Measurements from ENCODE around the gene IFT22. TPM values are rescaled to one million over a fixed set of nuclear protein-coding genes. Genes with fewer than 3 reads are reported as not detected.
"Not testable (repeated sequence)": the region's sequence is repeated elsewhere in the genome, so short reads cannot be mapped to it uniquely, and the experiment has no call there.

Gene IFT22
- total and polyA plus RNA-seq, 2 of the 8 experiments (the other 6 are each of a cell fraction or from before 2014, with no cell fraction given) = 17.7 to 18.9 TPM

DNA sequence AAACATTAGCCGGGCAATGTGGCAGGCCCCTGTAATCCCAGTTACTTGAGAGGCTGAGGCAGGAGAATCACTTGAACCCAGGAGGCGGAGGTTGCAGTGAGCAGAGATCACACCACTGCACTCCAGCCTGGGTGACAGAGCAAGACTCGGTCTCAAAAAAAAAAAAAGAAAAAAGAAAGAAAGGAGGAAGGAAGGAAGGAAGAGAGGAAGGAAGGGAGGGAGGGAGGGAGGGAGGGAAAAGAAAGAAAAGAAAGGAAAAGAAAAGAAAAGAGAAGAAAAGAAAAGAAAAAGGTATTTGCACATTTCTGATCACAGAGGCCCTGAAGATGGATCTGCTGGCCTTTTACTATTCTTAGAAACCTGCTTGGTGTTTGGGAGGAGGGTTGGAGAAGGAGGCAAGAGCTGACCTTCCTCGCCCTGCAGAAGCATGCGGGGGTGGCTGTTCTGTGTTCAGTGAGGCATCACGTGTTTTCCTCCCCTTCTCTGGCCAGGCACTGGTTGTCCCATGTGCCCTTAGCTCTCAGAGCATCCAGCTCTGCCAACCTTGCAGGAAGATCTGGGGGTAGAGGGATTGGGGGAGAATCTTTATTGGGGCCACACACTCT, 57.4 kb downstream of the IFT22 start:
- not testable (repeated sequence) for H3K79me2 ChIP-seq (ENCODE audit: control insufficient read depth in 1 of 2, insufficient read depth in 2 of 2, low read length in 2 of 2); H3K9ac ChIP-seq (replicated peaks in 1 of 4; ENCODE audit: extremely low read depth in 1 of 4, low read depth in 3 of 4, low read length in 3 of 4); H4K8ac ChIP-seq (ENCODE audit: extremely low read depth, insufficient read depth, low read length); H2BK15ac ChIP-seq (ENCODE audit: low read length); H2AK5ac ChIP-seq (ENCODE audit: low read depth, low read length); H3K4ac ChIP-seq (replicated peaks; ENCODE audit: insufficient read length, low read depth, low read length); H2AFZ ChIP-seq (ENCODE audit: low read length); H3K27ac ChIP-seq (ENCODE audit: low read depth, low read length); H3K14ac ChIP-seq (ENCODE audit: insufficient read length); H3K36me3 ChIP-seq (ENCODE audit: control insufficient read depth in 2 of 4, insufficient read depth in 4 of 4, low read length in 3 of 4); H3K79me1 ChIP-seq (ENCODE audit: low read depth, low read length); H2BK20ac ChIP-seq (ENCODE audit: low read length); H3K4me1 ChIP-seq (replicated peaks in 1 of 4; ENCODE audit: control insufficient read depth in 3 of 4, insufficient read depth in 4 of 4, low read length in 3 of 4); FAIRE-seq; H2BK12ac ChIP-seq (ENCODE audit: low read depth, low read length); H3K9me3 ChIP-seq (ENCODE audit: insufficient read depth in 2 of 2, low read depth in 1 of 2, low read length in 1 of 2); H3K23ac ChIP-seq (ENCODE audit: insufficient read length); H2BK5ac ChIP-seq (ENCODE audit: low read depth, low read length); H4K91ac ChIP-seq (replicated peaks; ENCODE audit: insufficient read length, low read length); H3K18ac ChIP-seq (ENCODE audit: extremely low read depth, low read length); DNase-seq (ENCODE audit: low read depth in 1 of 2, low spot score in 2 of 2); H3K4me3 ChIP-seq (ENCODE audit: extremely low read depth in 1 of 4, insufficient read depth in 2 of 4, low read depth in 3 of 4, low read length in 4 of 4); H3K4me2 ChIP-seq (ENCODE audit: insufficient read depth in 1 of 2, low read depth in 2 of 2, low read length in 2 of 2); H3K27me3 ChIP-seq (replicated peaks in 1 of 4; ENCODE audit: control insufficient read depth in 3 of 4, extremely low read depth in 1 of 4, insufficient read depth in 3 of 4, low read length in 3 of 4); H4K5ac ChIP-seq (ENCODE audit: insufficient read length, low read depth, low read length); H3K56ac ChIP-seq (replicated peaks; ENCODE audit: insufficient read length, low read depth, low read length); H2BK120ac ChIP-seq (replicated peaks; ENCODE audit: low read depth, low read length); H3K23me2 ChIP-seq (ENCODE audit: low read depth, low read length); H4K20me1 ChIP-seq (replicated peaks in 1 of 2; ENCODE audit: control insufficient read depth in 1 of 2, insufficient read depth in 2 of 2, low read length in 2 of 2)
- CTCF ChIA-PET (ENCODE audit: partially characterized antibody) = interaction anchor here (0.8 to 2.9 kb wide), 2 partner anchors 18 to 94 kb away, joined by 3 to 12 read pairs; no protein-coding TSS in a partner anchor
- WGBS, 2 experiments (ENCODE audit: extremely low coverage in 1 of 2, insufficient coverage in 1 of 2, insufficient read length in 1 of 2, insufficient replicate concordance in 2 of 2, low coverage in 1 of 2, low lambda C conversion rate in 2 of 2, missing lambda C conversion rate in 1 of 2) = 84% methylated on average over 6 of the region's 6 CpGs; no CpG with 5 or more reads in 1 of the 2 experiments
- TF ChIP-seq, protein P1, sequence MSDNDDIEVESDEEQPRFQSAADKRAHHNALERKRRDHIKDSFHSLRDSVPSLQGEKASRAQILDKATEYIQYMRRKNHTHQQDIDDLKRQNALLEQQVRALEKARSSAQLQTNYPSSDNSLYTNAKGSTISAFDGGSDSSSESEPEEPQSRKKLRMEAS (IDR thresholded peaks at IDR 0.05) = peak; percentile 44; the same call in 1 of the 2 replicates
- POLR2A ChIA-PET (ENCODE audit: partially characterized antibody) = interaction anchor here (1.1 to 3.1 kb wide), 2 partner anchors 11 to 13 kb away, joined by 5 to 16 read pairs; no protein-coding TSS in a partner anchor

Small RNA genes within 50 kb of the gene (small RNA-seq; reads per million reads assigned to genes)
- not detected for gene RNU6-1104P (ENCODE audit: insufficient read depth)

Other genes starting within 250 kb of the IFT22 start
- gene TRIM56, start 236.3 kb downstream of the IFT22 start, total RNA-seq (2021; fragmentation: NEBNext Ultra II Directional; extraction: Animal tissue kit (Norgen Biotek cat#: 25700)) = 17.5 and 18.8 TPM in 2 replicates
- 2.0 and 3.4 TPM in 2 replicates for gene TRIM56, start 236.3 kb downstream of the IFT22 start, polyA plus RNA-seq (2011; rRNA removed)
- gene SERPINE1, start 194.7 kb downstream of the IFT22 start, total RNA-seq (2021; fragmentation: NEBNext Ultra II Directional; extraction: Animal tissue kit (Norgen Biotek cat#: 25700)) = 5.6 and 6.8 TPM in 2 replicates
- gene SERPINE1, start 194.7 kb downstream of the IFT22 start, polyA plus RNA-seq (2011; rRNA removed) = 3.7 and 3.8 TPM in 2 replicates
- gene AP1S1, start 167.3 kb downstream of the IFT22 start, total RNA-seq (2021; fragmentation: NEBNext Ultra II Directional; extraction: Animal tissue kit (Norgen Biotek cat#: 25700)) = 56.0 and 56.1 TPM in 2 replicates
- gene AP1S1, start 167.3 kb downstream of the IFT22 start, polyA plus RNA-seq (2011; rRNA removed) = 59.3 and 72.3 TPM in 2 replicates
- 7.0 and 7.4 TPM in 2 replicates for gene VGF, start 156.2 kb downstream of the IFT22 start, total RNA-seq (2021; fragmentation: NEBNext Ultra II Directional; extraction: Animal tissue kit (Norgen Biotek cat#: 25700))
- gene VGF, start 156.2 kb downstream of the IFT22 start, polyA plus RNA-seq (2011; rRNA removed) = 1.6 and 3.0 TPM in 2 replicates
- gene NAT16, start 141.5 kb downstream of the IFT22 start, total RNA-seq (2021; fragmentation: NEBNext Ultra II Directional; extraction: Animal tissue kit (Norgen Biotek cat#: 25700)) = 0.84 and 1.0 TPM in 2 replicates
- 0.26 and 0.47 TPM in 2 replicates for gene NAT16, start 141.5 kb downstream of the IFT22 start, polyA plus RNA-seq (2011; rRNA removed)
- 0.82 TPM in 1 of 2 replicates, not detected in the other for gene MOGAT3, start 120.8 kb downstream of the IFT22 start, total RNA-seq (2021; fragmentation: NEBNext Ultra II Directional; extraction: Animal tissue kit (Norgen Biotek cat#: 25700))
- 0.21 and 0.58 TPM in 2 replicates for gene MOGAT3, start 120.8 kb downstream of the IFT22 start, polyA plus RNA-seq (2011; rRNA removed)
- 43.1 and 47.2 TPM in 2 replicates for gene PLOD3, start 104.2 kb downstream of the IFT22 start, total RNA-seq (2021; fragmentation: NEBNext Ultra II Directional; extraction: Animal tissue kit (Norgen Biotek cat#: 25700))
- 28.4 and 57.0 TPM in 2 replicates for gene PLOD3, start 104.2 kb downstream of the IFT22 start, polyA plus RNA-seq (2011; rRNA removed)
- gene ZNHIT1, start 103.6 kb downstream of the IFT22 start, total RNA-seq (2021; fragmentation: NEBNext Ultra II Directional; extraction: Animal tissue kit (Norgen Biotek cat#: 25700)) = 59.9 and 61.7 TPM in 2 replicates
- 38.2 and 48.9 TPM in 2 replicates for gene ZNHIT1, start 103.6 kb downstream of the IFT22 start, polyA plus RNA-seq (2011; rRNA removed)
- 5.5 and 5.9 TPM in 2 replicates for gene CLDN15, start 84.0 kb downstream of the IFT22 start, total RNA-seq (2021; fragmentation: NEBNext Ultra II Directional; extraction: Animal tissue kit (Norgen Biotek cat#: 25700))
- 7.6 and 11.1 TPM in 2 replicates for gene CLDN15, start 84.0 kb downstream of the IFT22 start, polyA plus RNA-seq (2011; rRNA removed)
- gene FIS1, start 76.7 kb downstream of the IFT22 start, total RNA-seq (2021; fragmentation: NEBNext Ultra II Directional; extraction: Animal tissue kit (Norgen Biotek cat#: 25700)) = 122 and 128 TPM in 2 replicates
- 195 and 246 TPM in 2 replicates for gene FIS1, start 76.7 kb downstream of the IFT22 start, polyA plus RNA-seq (2011; rRNA removed)
- 68.8 and 71.4 TPM in 2 replicates for gene COL26A1, start 41.1 kb upstream of the IFT22 start, total RNA-seq (2021; fragmentation: NEBNext Ultra II Directional; extraction: Animal tissue kit (Norgen Biotek cat#: 25700))
- 51.1 and 68.1 TPM in 2 replicates for gene COL26A1, start 41.1 kb upstream of the IFT22 start, polyA plus RNA-seq (2011; rRNA removed)

All from H1 (cell line).